Stimulated activated effector memory CD8-positive, alpha-beta T cell treated with anti-CD3 and anti-CD28 coated beads, Interleukin-12 subunit alpha, Interleukin-12 subunit beta, amount 100 ng/mL, for 72 hours (primary cell): Measurements from ENCODE around the gene CAPN7.

Experiments used
- ATAC-seq: fragments of 150-1000 bp; cut with Tn5 transposase; 2 replicates; pipeline ENCODE4 v1.10.0; 2021
- DNase-seq, 2 donors: peaks; one replicate each; pipeline ENCODE4 v3.0.0; 2021 to 2022; ENCODE audit warnings: low spot score in 2 of 2
- H3K27ac Mint-ChIP-seq: one replicate; pipeline ENCODE4 v1.8.0; 2022; ENCODE audit warnings: mild to moderate bottlenecking, mixed read lengths
- H3K36me3 Mint-ChIP-seq: one replicate; pipeline ENCODE4 v1.8.0; 2022; ENCODE audit warnings: mild to moderate bottlenecking, mixed read lengths
- H3K4me1 Mint-ChIP-seq: one replicate; pipeline ENCODE4 v1.8.0; 2022; ENCODE audit warnings: mixed read lengths
- H3K4me3 Mint-ChIP-seq: one replicate; pipeline ENCODE4 v1.8.0; 2022; ENCODE audit warnings: mild to moderate bottlenecking, mixed read lengths
- H3K9me3 Mint-ChIP-seq: one replicate; pipeline ENCODE4 v1.8.0; 2022; ENCODE audit warnings: mixed read lengths

Gene CAPN7

DNA sequence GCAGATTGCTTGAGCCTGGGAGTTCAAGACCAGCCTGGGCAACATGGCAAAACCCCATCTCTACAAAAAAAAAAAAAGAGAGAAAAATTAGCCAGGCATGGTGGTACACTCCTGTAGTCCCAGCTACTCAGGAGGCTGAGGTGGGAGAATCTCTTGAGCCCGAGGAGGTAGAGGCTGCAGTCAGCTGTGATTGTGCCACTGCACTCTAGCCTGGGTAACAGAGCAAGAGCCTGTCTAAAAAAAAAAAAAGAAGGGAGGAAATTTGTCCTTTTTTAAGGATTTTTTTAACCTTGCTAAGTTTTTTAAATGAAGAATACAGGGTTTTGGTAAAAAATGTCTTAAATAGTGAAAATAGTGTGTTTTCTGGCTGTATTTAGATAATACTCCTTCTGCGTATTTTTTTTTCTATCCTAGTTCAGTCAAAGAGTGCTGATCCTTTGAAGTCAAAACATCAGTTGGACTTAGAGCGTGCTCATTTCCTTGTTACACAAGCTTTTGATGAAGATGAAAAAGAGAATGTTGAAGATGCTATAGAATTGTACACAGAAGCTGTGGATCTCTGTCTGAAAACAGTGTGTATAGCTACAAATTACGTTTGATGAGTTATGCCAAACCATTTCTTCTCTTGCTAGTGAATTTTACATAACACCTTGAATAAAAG lies 11.1 kb downstream of the CAPN7 start:
- H3K9me3 Mint-ChIP-seq = no peaks in the 10 kb centered on the region
- no peak overlapping the region for H3K4me3 Mint-ChIP-seq
- no peak overlapping the region for H3K27ac Mint-ChIP-seq
- H3K4me1 Mint-ChIP-seq = no peaks in the 10 kb centered on the region
- peaks cover 99% of the 10 kb centered on the region for H3K36me3 Mint-ChIP-seq
- ATAC-seq (no peak), DNase-seq (no peak)

DNA sequence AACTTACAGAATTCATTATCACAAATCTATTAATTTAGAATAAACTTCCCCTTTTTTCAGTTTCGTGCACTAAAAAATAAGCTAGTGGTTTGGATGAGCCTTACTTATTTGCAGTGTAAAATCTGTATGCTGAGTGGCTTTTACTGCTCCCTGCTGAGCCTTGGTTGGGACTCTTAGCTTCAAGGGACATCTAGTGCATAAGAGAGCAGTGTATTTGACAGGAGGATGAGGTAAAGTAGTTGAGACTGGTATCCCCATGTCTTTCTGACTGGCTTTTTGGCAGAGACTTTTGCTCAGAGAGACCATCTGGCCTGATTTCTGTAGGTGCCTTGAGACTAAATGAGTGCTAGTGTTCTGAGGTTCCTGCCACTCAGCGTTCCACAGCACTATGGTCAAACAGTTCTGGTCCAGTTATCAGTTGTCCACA lies 11.8 kb downstream of the CAPN7 start:
- Mint-ChIP-seq H3K4me1 (no peaks in the 10 kb centered on the region), H3K36me3 (peaks cover 99% of the 10 kb centered on the region), H3K27ac (no peak overlapping the region), H3K4me3 (no peak overlapping the region), H3K9me3 (no peaks in the 10 kb centered on the region)
- ATAC-seq (no peak), DNase-seq (no peak)

DNA sequence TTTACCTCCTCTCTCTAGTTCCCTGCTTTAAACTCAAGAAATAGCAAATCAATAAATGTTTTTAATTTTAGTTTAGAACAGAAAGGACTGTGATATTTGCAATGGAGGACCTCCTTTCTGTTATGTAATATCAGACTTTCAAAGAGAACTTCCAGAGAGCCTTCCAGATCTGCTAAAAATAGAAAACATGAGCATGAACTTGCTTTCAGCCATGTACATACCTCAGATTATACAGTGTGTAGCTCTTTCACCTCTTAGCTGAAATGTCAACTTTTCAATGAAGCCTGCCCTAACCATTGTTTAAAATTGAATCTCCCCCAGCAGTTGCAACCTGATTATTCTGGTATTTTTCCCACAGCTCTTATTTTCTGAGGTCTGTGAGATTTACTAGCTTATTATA lies 12.6 kb downstream of the CAPN7 start:
- no peaks in the 10 kb centered on the region for H3K4me1 Mint-ChIP-seq
- ATAC-seq (no peak), DNase-seq (no peak)
- H3K36me3 Mint-ChIP-seq = peaks cover 99% of the 10 kb centered on the region
- no peak overlapping the region for H3K4me3 Mint-ChIP-seq
- H3K9me3 Mint-ChIP-seq = no peaks in the 10 kb centered on the region
- H3K27ac Mint-ChIP-seq = no peak overlapping the region

DNA sequence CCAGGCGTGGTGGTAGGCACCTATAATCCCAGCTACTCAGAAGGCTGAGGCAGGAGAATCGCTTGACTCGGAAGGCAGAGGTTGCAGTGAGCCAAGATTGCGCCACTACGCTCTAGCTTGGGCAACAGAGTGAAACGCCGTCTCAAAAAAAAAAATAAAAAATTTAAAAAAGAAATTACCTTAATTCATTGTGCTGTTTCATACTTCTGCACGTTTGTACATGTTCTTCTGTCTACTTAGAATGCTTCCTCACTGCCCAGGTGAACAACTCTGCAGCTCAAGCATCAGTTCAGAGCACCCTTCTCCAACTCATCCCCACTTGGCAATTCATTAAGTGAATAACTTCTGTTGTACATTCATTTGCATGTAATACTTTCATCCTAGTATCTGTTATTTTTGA lies 14.0 kb downstream of the CAPN7 start:
- DNase-seq (no peak), ATAC-seq (no peak)
- H3K4me1 Mint-ChIP-seq = no peaks in the 10 kb centered on the region
- no peaks in the 10 kb centered on the region for H3K9me3 Mint-ChIP-seq
- no peak overlapping the region for H3K27ac Mint-ChIP-seq
- H3K4me3 Mint-ChIP-seq = no peak overlapping the region
- H3K36me3 Mint-ChIP-seq = peaks cover 99% of the 10 kb centered on the region

DNA sequence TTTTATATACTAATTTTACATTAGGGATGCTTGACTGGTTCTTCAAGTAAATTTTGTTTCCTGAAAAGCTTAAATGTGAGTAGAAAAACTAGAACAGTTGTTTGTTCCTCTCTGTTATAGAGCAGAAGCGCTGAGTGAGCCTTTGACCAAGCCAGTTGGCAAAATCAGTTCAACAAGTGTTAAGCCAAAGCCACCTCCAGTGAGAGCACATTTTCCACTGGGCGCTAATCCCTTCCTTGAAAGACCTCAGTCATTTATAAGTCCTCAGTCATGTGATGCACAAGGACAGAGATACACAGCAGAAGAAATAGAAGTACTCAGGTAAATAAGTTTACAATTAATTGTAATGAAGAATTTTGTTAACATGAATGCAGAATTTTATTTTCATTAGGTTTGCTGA lies 14.6 kb downstream of the CAPN7 start:
- ATAC-seq (no peak), DNase-seq (no peak)
- H3K27ac Mint-ChIP-seq = no peak overlapping the region
- no peaks in the 10 kb centered on the region for H3K9me3 Mint-ChIP-seq
- no peaks in the 10 kb centered on the region for H3K4me1 Mint-ChIP-seq
- H3K36me3 Mint-ChIP-seq = peaks cover 99% of the 10 kb centered on the region
- H3K4me3 Mint-ChIP-seq = no peak overlapping the region

DNA sequence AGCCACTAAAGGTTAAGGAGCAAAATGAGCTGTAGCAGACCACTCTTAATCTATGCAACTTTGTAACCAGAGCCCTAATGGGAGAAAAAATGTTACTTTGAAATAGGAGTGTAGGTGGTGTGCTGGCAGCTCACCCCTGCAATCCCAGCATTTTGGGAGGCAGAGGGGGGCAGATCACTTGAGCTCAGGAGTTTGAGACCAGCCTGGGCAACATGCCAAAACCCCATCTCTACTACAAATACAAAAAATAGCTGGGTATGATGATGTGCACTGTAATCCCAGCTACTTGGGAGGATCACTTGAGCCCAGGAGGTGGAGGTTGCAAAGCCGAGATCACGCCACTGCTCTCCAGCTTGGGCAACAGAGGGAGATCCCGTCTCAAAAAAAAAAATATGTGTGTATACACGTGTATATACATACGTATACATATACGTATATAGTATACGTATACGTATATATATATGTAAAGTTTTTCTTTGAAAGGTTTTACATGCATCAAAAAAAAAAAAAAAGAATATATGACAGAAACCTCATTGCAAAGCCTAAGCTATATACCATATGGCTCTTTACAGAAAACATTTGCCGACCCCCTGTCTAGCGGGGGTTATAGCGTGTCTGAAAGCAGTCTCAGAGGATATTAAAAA lies 15.7 kb downstream of the CAPN7 start:
- Mint-ChIP-seq H3K27ac (no peak overlapping the region), H3K4me1 (no peaks in the 10 kb centered on the region), H3K9me3 (no peaks in the 10 kb centered on the region), H3K4me3 (no peak overlapping the region), H3K36me3 (peaks cover 99% of the 10 kb centered on the region)
- ATAC-seq (no peak), DNase-seq (no peak)

DNA sequence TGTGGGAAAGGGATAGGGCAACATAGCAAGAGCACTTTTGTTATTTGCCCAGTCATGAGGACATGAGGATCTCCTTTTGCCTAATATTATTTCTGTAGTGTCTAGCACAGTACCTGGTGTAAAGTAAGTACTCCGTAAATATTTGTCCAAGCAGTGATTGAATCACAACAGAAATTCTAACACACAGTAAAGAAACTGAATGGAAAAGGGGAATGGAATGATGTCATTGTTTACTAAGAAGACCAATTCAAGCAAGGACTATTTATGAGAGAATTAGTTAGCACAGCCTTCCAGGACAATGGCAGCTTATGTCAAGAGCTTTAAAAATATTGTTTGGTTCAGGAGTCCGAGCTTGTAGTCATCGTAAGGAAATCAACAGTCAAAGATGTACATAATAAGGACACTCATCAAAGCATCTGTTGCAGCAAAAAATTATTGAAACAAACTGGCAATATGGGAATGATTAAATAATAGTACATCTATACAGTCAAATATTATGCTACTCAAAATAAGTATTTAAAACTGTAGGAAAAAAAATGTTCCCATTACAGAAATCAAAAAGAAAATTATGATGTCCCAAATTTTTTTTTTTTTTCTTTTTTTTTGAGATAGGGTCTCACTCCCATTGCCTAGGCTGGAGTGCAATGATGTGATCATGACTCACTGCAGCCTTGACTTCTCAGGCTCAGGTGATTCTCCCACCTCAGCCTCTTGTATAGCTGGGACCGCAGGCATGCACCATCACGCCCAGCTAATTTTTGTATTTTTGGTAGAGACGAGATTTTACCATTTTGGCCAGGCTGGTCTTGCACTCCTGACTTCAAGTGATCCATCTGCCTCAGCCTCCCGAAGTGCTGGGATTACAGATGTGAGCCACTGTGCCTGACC lies 17.9 kb downstream of the CAPN7 start:
- no peak overlapping the region for H3K4me3 Mint-ChIP-seq
- H3K9me3 Mint-ChIP-seq = no peaks in the 10 kb centered on the region
- H3K4me1 Mint-ChIP-seq = no peaks in the 10 kb centered on the region
- no peak for ATAC-seq
- H3K27ac Mint-ChIP-seq = no peak overlapping the region
- no peak for DNase-seq
- H3K36me3 Mint-ChIP-seq = peaks cover 95% of the 10 kb centered on the region

DNA sequence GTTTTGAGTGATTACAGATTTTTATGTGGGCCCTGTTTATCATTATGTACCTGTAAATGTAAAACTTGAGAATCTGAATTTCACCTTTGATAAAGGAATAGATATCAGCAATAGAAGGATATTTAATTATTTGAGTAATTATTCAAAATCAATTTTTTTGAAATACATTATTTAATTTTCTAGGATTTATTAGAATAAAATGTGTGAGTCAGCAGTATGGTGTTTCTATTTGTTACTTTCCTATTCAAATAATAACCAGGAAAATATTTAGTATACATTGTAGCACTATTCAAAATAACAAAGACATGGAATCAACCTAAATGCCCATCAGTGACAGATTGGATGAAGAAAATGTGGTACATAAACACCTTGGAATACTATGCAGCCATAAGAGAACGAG lies 22.1 kb downstream of the CAPN7 start:
- Mint-ChIP-seq H3K36me3 (peaks cover 96% of the 10 kb centered on the region), H3K9me3 (no peaks in the 10 kb centered on the region), H3K4me3 (no peak overlapping the region), H3K4me1 (no peaks in the 10 kb centered on the region), H3K27ac (no peak overlapping the region)
- ATAC-seq (no peak), DNase-seq (no peak)

DNA sequence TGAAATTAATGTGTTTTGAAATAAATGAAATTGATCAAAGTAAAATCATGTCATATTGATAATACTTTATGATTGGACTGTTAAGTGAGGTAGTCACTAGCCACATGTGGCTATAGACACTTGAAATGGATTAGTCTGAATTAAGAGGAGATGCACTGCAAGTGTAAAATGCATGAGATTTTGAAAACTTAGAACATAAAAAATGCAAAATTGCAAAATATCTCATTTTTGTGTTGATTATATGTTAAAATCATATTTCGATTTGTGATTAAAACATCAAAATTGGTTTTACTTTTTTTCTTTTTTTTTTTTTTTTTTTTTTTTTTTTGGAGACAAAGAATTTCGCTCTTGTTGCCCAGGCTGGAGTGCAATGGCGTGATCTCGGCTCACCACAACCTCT lies 23.2 kb downstream of the CAPN7 start:
- DNase-seq = no peak
- Mint-ChIP-seq H3K4me1 (no peaks in the 10 kb centered on the region), H3K4me3 (no peak overlapping the region), H3K36me3 (peaks cover 96% of the 10 kb centered on the region), H3K9me3 (no peaks in the 10 kb centered on the region), H3K27ac (no peak overlapping the region)
- no peak for ATAC-seq

DNA sequence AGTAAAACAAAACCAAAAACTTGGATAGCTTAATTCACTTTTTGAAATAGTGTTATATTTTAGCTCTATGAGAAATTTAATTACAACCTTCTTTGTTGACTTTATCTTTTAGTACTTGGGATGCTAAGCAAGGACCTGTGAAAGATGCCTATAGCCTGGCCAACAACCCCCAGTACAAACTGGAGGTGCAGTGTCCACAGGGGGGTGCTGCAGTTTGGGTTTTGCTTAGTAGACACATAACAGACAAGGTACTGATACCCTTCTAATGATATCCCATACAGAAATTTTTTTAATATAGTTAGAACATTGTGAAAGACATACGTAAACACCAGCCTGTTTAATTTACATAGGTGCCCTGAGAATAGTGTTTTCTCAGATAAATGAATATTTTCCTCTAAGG lies 35.3 kb downstream of the CAPN7 start:
- peaks cover 79% of the 10 kb centered on the region for H3K36me3 Mint-ChIP-seq
- ATAC-seq = peak; percentile 63
- H3K4me1 Mint-ChIP-seq = peaks cover 8% of the 10 kb centered on the region
- DNase-seq = no peak
- no peak overlapping the region for H3K4me3 Mint-ChIP-seq
- H3K9me3 Mint-ChIP-seq = no peaks in the 10 kb centered on the region
- H3K27ac Mint-ChIP-seq = no peak overlapping the region

DNA sequence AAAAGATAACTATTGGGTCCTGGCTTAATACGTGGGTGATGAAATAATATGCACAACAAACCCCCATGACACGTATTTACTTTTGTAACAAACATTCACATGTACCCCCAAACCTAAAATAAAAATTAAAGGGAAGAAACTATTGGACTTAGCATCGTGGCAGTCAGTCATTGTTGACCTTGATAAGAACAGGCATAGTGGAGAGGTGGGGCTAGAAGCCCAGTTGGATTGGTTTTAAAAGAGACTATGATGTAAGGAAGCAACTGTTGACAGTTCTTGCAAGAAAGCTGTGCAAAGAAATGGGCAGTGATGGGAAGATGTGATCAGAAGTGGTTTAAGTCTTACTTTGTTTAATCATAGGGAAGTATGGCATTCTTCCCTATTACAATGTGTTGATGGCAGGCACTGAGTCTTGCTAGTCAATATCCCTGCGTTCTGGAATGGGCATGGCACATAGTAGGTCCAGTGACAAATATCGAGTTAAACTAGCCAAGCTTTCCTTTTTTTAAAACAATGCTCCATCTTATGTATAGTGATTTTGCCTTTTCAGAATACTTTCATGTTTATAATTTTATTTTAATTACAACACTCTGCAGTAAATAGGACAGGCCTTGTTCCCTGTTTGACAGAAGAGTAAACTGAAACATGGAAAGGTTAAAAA lies 37.9 kb downstream of the CAPN7 start:
- H3K27ac Mint-ChIP-seq = no peak overlapping the region
- peaks cover 91% of the 10 kb centered on the region for H3K36me3 Mint-ChIP-seq
- DNase-seq (no peak), ATAC-seq (no peak)
- H3K4me3 Mint-ChIP-seq = no peak overlapping the region
- peaks cover 8% of the 10 kb centered on the region for H3K4me1 Mint-ChIP-seq
- no peaks in the 10 kb centered on the region for H3K9me3 Mint-ChIP-seq

DNA sequence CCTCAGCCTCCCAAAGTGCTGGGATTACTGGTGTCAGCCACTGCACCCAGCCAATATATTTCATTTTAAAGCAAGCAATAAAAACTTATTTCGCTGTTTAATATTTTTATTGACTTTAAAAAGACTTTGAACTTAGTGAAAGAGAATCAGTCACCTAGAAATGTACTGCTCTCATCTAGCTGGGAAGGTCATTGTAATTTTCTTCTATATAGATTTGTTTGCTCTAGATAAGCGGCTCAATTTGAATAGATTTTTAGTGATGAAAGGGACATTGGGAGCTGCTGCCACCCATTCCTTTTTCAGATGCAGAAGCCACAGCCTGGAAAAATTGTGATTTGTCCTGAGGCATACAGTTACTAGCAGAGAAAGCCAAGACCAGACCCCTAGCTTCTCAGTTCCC lies 40.1 kb downstream of the CAPN7 start:
- Mint-ChIP-seq H3K4me3 (no peak overlapping the region), H3K9me3 (no peaks in the 10 kb centered on the region), H3K4me1 (peaks cover 8% of the 10 kb centered on the region), H3K27ac (peak overlapping the region; percentile 8), H3K36me3 (peaks cover 91% of the 10 kb centered on the region)
- no peak for DNase-seq
- ATAC-seq = no peak

DNA sequence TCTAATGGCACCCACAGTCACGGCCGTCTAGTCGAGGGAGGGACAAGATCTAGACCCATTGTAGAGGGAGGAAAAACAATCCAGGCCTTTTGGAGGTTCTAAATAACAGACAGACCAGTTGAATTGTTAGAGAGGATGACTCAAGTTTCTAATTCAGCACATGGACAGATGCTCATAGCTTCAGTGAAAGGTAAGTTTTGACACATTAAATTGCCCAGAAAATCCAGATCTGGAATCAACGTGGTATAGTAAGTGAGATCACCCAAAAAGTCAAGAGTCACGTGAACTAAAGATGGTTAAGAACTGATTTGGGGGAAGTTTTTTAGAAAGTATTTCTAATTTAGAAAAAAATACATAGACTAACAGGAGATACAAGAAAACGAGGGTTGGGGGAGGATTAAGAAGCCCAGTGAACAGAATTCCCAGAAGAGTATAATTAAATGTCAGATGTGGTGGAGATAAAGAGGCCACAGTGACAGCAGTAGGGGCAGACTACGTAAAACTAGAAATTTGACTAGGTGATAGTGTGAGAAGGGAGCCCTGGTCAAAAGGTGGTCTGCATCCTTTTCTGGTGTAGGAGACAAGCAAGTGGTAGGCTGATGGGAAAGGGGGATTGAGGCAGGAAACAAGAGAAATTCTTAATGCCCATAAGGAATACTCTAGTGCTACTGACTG lies 47.1 kb downstream of the CAPN7 start:
- peaks cover 22% of the 10 kb centered on the region for H3K4me1 Mint-ChIP-seq
- no peak overlapping the region for H3K4me3 Mint-ChIP-seq
- no peak for DNase-seq
- peak overlapping the region; percentile 80 for H3K27ac Mint-ChIP-seq
- ATAC-seq = peak; percentile 57
- no peaks in the 10 kb centered on the region for H3K9me3 Mint-ChIP-seq
- peaks cover 100% of the 10 kb centered on the region for H3K36me3 Mint-ChIP-seq

DNA sequence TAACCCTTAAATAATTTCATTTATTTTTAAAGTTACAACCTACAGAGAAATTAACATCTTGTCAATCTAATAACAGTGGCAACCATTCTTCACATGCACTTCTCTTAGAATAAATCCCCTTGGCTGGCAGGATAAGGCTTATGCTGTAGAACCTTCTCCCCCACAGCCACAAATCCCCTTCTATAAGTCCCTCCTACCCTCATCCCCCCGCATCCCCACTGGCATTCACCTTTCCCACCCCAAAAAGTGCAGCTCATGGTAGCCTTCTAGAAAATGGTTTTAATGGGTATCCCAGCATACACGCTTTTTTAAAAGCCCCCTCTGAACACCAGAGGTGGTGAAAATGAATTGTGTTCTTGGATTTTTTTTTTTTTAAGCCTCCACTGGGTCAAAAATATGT lies 49.2 kb downstream of the CAPN7 start:
- Mint-ChIP-seq H3K27ac (peak overlapping the region; percentile 80), H3K4me3 (no peak overlapping the region), H3K4me1 (peaks cover 35% of the 10 kb centered on the region), H3K36me3 (peaks cover 100% of the 10 kb centered on the region), H3K9me3 (no peaks in the 10 kb centered on the region)
- DNase-seq (no peak), ATAC-seq (no peak)

DNA sequence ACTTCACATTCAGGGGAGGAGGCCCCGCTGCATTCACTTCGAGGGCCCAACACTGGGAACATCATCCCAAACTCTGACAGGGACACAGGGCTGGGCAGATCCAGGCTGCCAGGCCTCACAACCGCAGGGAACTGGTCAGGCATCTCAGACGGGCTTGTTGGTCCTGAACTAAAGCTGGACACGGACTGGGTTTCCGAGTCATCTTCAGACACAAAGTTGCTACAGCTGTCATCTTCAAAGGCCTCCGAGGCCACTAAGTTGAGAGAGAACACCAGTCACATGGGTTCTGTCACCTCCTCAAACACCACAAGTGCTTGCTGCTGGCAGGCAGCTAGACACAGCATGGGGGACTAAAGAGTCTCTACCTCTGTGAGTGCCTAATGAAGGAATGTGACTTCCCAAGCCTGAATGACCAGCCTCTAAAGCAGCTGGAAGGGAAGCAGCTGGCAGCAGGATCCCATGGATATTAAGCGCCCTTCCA lies 50.9 kb downstream of the CAPN7 start:
- no peak overlapping the region for H3K4me3 Mint-ChIP-seq
- H3K36me3 Mint-ChIP-seq = peaks cover 100% of the 10 kb centered on the region
- no peaks in the 10 kb centered on the region for H3K9me3 Mint-ChIP-seq
- peaks cover 49% of the 10 kb centered on the region for H3K4me1 Mint-ChIP-seq
- H3K27ac Mint-ChIP-seq = peak overlapping the region; percentile 80
- DNase-seq (no peak), ATAC-seq (no peak)
